ENCODE measurements around the gene NAP1L5.

The NAP1L5 gene

DNA sequence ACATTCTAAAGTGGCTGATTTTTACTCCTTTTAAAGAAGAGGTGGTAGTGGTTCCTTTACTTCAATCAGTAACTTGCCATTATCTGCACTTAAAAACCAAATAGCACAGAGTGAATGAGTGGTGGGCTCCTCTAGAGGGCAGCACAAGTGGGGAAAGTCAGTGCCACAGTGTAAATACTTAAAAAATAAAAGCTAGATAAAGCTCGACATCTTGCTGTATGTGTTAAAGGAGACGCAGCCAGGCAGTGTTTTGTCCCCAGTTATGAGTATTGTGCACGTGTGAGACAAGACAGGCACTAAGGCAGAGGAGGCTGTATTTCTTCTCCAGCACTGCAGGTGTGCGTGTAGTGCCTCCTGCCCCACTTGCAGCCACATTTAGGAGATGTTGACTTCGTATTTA lies 24.6 kb downstream of the NAP1L5 start:
- Histone ChIP-seq H3K36me3 (ENCODE audit: control insufficient read depth, insufficient read depth, low read length) (no peaks in the 10 kb centered on the region), H3K4me3 (ENCODE audit: extremely low read depth, insufficient read depth, low read length, poor library complexity, severe bottlenecking) (no peak overlapping the region), H3K4me1 (ENCODE audit: control insufficient read depth, insufficient read depth, low read length, poor library complexity, severe bottlenecking) (no peaks in the 10 kb centered on the region), H3K9me3 (ENCODE audit: control insufficient read depth, low read length) (no peaks in the 10 kb centered on the region), H3K27ac (ENCODE audit: low read depth, low read length, severe bottlenecking) (no peak overlapping the region)
- WGBS, 2 experiments (ENCODE audit: insufficient coverage in 2 of 2): 29 to 51% methylated on average over 3 to 4 of the region's 5 CpGs

GRCh38 chr4:88661739-88662138 lies 35.9 kb downstream of the NAP1L5 start:
- 95 to 100% methylated on average over 2 of the region's 2 CpGs for WGBS, 2 experiments (ENCODE audit: insufficient coverage in 2 of 2)
- no peak overlapping the region for H3K27ac ChIP-seq (ENCODE audit: low read depth, low read length, severe bottlenecking)

GRCh38 chr4:88660446-88661294 lies 37.0 kb downstream of the NAP1L5 start:
- WGBS, 2 experiments (ENCODE audit: insufficient coverage in 2 of 2): 81 to 88% methylated on average over 1 to 2 of the region's 7 CpGs
- Histone ChIP-seq H3K27ac (ENCODE audit: low read depth, low read length, severe bottlenecking) (no peak overlapping the region), H3K36me3 (ENCODE audit: control insufficient read depth, insufficient read depth, low read length) (no peaks in the 10 kb centered on the region), H3K9me3 (ENCODE audit: control insufficient read depth, low read length) (no peaks in the 10 kb centered on the region), H3K4me1 (ENCODE audit: control insufficient read depth, insufficient read depth, low read length, poor library complexity, severe bottlenecking) (no peaks in the 10 kb centered on the region), H3K4me3 (ENCODE audit: extremely low read depth, insufficient read depth, low read length, poor library complexity, severe bottlenecking) (no peak overlapping the region)

More at GRCh38 chr4:88661739-88662138, 35.9 kb downstream of the NAP1L5 start:
- Histone ChIP-seq H3K9me3 (ENCODE audit: control insufficient read depth, low read length) (no peaks in the 10 kb centered on the region), H3K36me3 (ENCODE audit: control insufficient read depth, insufficient read depth, low read length) (no peaks in the 10 kb centered on the region), H3K4me3 (ENCODE audit: extremely low read depth, insufficient read depth, low read length, poor library complexity, severe bottlenecking) (no peak overlapping the region), H3K4me1 (ENCODE audit: control insufficient read depth, insufficient read depth, low read length, poor library complexity, severe bottlenecking) (no peaks in the 10 kb centered on the region)

GRCh38 chr4:88659890-88660208 lies 37.8 kb downstream of the NAP1L5 start:
- no peaks in the 10 kb centered on the region for H3K9me3 ChIP-seq (ENCODE audit: control insufficient read depth, low read length)
- H3K4me1 ChIP-seq (ENCODE audit: control insufficient read depth, insufficient read depth, low read length, poor library complexity, severe bottlenecking): no peaks in the 10 kb centered on the region
- no peaks in the 10 kb centered on the region for H3K36me3 ChIP-seq (ENCODE audit: control insufficient read depth, insufficient read depth, low read length)
- H3K27ac ChIP-seq (ENCODE audit: low read depth, low read length, severe bottlenecking): no peak overlapping the region
- H3K4me3 ChIP-seq (ENCODE audit: extremely low read depth, insufficient read depth, low read length, poor library complexity, severe bottlenecking): no peak overlapping the region

DNA sequence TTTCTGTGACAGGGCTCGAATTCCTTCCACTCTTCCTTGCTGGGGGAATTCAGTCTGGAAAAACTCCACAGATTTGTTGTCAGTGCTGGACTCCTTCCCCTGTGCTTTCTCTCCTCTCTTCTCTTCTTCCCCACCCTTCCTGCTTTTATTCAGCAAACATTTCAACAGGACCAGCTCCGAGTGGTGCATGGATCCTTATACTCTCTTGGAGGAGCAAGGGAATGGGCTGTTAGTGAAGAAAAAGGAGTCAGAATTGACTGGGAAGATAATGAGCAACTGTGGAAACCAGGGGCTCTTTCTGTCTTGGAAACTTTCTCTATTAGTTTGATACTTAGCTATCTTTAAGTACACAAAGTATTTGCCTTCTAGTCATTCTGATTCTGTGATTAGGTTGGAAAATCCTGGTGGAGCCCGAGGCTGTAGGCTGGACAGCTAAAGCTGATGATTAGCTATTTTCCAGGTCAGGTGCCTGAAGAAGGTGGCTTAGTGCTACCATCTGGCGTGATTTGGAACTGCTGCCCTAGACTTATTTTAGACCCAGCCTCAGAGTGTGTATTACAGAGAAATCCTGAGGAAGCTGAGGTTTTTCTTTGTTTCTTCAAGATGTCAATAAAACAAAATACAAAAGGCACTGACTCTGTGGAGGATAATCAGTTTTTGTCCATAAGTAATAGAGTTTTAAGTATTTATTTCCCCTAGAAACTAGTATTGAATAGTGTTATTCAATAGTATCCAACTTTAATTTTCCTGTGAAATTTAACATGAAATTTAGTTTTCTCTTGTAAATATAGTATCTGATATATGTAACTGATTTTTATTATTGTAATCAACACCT lies 38.4 kb downstream of the NAP1L5 start:
- Histone ChIP-seq H3K4me3 (ENCODE audit: extremely low read depth, insufficient read depth, low read length, poor library complexity, severe bottlenecking) (no peak overlapping the region), H3K9me3 (ENCODE audit: control insufficient read depth, low read length) (no peaks in the 10 kb centered on the region), H3K4me1 (ENCODE audit: control insufficient read depth, insufficient read depth, low read length, poor library complexity, severe bottlenecking) (no peaks in the 10 kb centered on the region), H3K36me3 (ENCODE audit: control insufficient read depth, insufficient read depth, low read length) (no peaks in the 10 kb centered on the region), H3K27ac (ENCODE audit: low read depth, low read length, severe bottlenecking) (no peak overlapping the region)
- 60 to 74% methylated on average over 3 of the region's 4 CpGs for WGBS, 2 experiments (ENCODE audit: insufficient coverage in 2 of 2)

GRCh38 chr4:88655226-88655625 lies 42.4 kb downstream of the NAP1L5 start:
- 88 to 97% methylated on average over 3 of the region's 3 CpGs for WGBS, 2 experiments (ENCODE audit: insufficient coverage in 2 of 2)
- H3K36me3 ChIP-seq (ENCODE audit: control insufficient read depth, insufficient read depth, low read length): no peaks in the 10 kb centered on the region
- no peak overlapping the region for H3K4me3 ChIP-seq (ENCODE audit: extremely low read depth, insufficient read depth, low read length, poor library complexity, severe bottlenecking)
- no peaks in the 10 kb centered on the region for H3K4me1 ChIP-seq (ENCODE audit: control insufficient read depth, insufficient read depth, low read length, poor library complexity, severe bottlenecking)
- no peak overlapping the region for H3K27ac ChIP-seq (ENCODE audit: low read depth, low read length, severe bottlenecking)
- H3K9me3 ChIP-seq (ENCODE audit: control insufficient read depth, low read length): no peaks in the 10 kb centered on the region

- no peak overlapping the region for H3K4me3 ChIP-seq (ENCODE audit: extremely low read depth, insufficient read depth, low read length, poor library complexity, severe bottlenecking)
- no peak overlapping the region for H3K27ac ChIP-seq (ENCODE audit: low read depth, low read length, severe bottlenecking)
- H3K4me1 ChIP-seq (ENCODE audit: control insufficient read depth, insufficient read depth, low read length, poor library complexity, severe bottlenecking): no peaks in the 10 kb centered on the region
- 73 to 76% methylated on average over 4 of the region's 4 CpGs for WGBS, 2 experiments (ENCODE audit: insufficient coverage in 2 of 2)
- no peaks in the 10 kb centered on the region for H3K36me3 ChIP-seq (ENCODE audit: control insufficient read depth, insufficient read depth, low read length)
- H3K9me3 ChIP-seq (ENCODE audit: control insufficient read depth, low read length): no peaks in the 10 kb centered on the region
Measured at GRCh38 chr4:88653371-88653946, 44.2 kb downstream of the NAP1L5 start.

GRCh38 chr4:88649716-88650115 lies 47.9 kb downstream of the NAP1L5 start:
- H3K4me1 ChIP-seq (ENCODE audit: control insufficient read depth, insufficient read depth, low read length, poor library complexity, severe bottlenecking): no peaks in the 10 kb centered on the region
- WGBS, 2 experiments (ENCODE audit: insufficient coverage in 2 of 2): 73% methylated on average over 2 to 3 of the region's 3 CpGs
- no peak overlapping the region for H3K27ac ChIP-seq (ENCODE audit: low read depth, low read length, severe bottlenecking)
- no peak overlapping the region for H3K4me3 ChIP-seq (ENCODE audit: extremely low read depth, insufficient read depth, low read length, poor library complexity, severe bottlenecking)
- H3K9me3 ChIP-seq (ENCODE audit: control insufficient read depth, low read length): no peaks in the 10 kb centered on the region
- no peaks in the 10 kb centered on the region for H3K36me3 ChIP-seq (ENCODE audit: control insufficient read depth, insufficient read depth, low read length)

DNA sequence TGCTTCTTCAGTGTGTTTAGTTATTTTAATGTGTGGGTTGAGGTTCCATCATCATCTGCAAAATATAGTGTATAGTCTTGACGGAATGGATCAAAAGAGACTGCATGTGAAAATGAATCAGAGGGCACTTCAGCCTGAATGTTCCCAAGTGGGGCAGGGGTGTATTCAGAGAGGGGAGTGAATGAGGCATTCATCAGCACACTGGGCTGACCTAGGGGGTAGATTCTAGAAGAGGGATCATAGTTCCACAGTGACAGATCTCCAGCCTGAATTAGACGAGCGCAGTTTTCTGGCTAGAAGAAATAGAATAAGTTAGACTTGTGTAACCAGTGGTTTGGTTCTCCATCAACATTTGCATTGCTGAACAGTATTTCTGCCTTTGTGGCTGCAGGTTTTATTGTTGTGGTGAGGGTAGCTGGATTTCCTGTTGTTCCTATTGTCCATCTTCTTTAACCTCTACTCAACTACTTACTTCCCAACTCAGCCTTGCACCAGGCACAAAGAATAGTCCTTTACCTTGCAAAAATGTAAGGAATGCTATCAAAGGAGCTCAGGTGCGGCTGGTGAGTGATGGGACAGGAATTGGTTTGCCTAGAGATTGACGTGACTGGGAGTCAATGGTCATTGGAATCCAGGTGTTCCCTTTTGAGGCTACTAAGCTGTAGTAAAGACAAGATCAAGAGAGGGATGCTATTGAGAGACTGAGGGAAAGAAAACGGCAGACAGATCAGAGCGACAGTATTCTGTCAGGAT lies 50.9 kb downstream of the NAP1L5 start:
- Histone ChIP-seq H3K27ac (ENCODE audit: low read depth, low read length, severe bottlenecking) (no peak overlapping the region), H3K9me3 (ENCODE audit: control insufficient read depth, low read length) (no peaks in the 10 kb centered on the region), H3K4me1 (ENCODE audit: control insufficient read depth, insufficient read depth, low read length, poor library complexity, severe bottlenecking) (no peaks in the 10 kb centered on the region), H3K36me3 (ENCODE audit: control insufficient read depth, insufficient read depth, low read length) (no peaks in the 10 kb centered on the region), H3K4me3 (ENCODE audit: extremely low read depth, insufficient read depth, low read length, poor library complexity, severe bottlenecking) (no peak overlapping the region)
- 87 to 93% methylated on average over 7 of the region's 7 CpGs for WGBS, 2 experiments (ENCODE audit: insufficient coverage in 2 of 2)

DNA sequence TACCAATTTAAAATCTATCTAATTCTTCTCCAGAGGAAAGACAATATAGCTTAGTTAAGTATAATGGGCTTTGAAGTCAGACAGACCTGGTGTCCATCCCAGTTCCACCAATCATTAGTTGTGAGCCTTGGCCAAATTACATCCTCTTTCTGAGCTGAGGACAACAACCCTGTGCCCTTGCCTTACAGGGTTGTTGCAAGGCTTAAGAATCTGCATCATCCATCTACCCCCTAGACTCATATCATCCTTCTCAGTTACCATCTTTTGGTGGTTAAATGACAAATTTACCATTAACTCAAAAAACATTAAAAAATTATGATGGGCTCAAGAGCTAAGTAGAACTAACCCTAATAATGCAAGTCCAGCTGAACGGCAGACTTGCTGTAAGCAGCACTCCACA lies 51.6 kb downstream of the NAP1L5 start:
- Histone ChIP-seq H3K36me3 (ENCODE audit: control insufficient read depth, insufficient read depth, low read length) (no peaks in the 10 kb centered on the region), H3K9me3 (ENCODE audit: control insufficient read depth, low read length) (no peaks in the 10 kb centered on the region), H3K27ac (ENCODE audit: low read depth, low read length, severe bottlenecking) (no peak overlapping the region), H3K4me3 (ENCODE audit: extremely low read depth, insufficient read depth, low read length, poor library complexity, severe bottlenecking) (no peak overlapping the region), H3K4me1 (ENCODE audit: control insufficient read depth, insufficient read depth, low read length, poor library complexity, severe bottlenecking) (no peaks in the 10 kb centered on the region)
- WGBS, 2 experiments (ENCODE audit: insufficient coverage in 2 of 2): no CpG with 5 or more reads among the region's 1 CpG

Data from mesodermal cell (in vitro differentiated cells).